Uterine smooth muscle cell (primary cell): ENCODE results near the gene DSC3. TPM values are rescaled to one million over a fixed set of nuclear protein-coding genes. Genes with fewer than 3 reads are reported as not detected.

Experiments used
- total RNA-seq: library from RNA; depleted of rRNA; stranded (reverse); fragments of >200 nt; gene quantifications from 2 replicates; pipeline ENCODE4 v1.2.3, GENCODE V29; 2014

The DSC3 gene
- 0.12 and 0.22 TPM in 2 replicates for total RNA-seq

GRCh38 chr18:31042406-31043181, at the start of gene DSC3:
Gene DSC3, minus strand, starts transcription at chr18:31042742. Its CDS starts 82 bp downstream, at chr18:31042660.

Other genes with a start within 250 kb of the DSC3 start
- gene DSC2, start 59.7 kb upstream of the DSC3 start, total RNA-seq = under 0.01 TPM in 1 of 2 replicates, not detected in the other
- not detected in 2 replicates for gene DSC1, start 120.1 kb upstream of the DSC3 start, total RNA-seq